Stomach smooth muscle (tissue), 2 donors: Measurements from ENCODE around the gene ESYT1.
A peak's percentile ranks its signal among the peaks of the same experiment; 100 is the strongest.

Experiments used
- H3K27ac ChIP-seq: one replicate; pipeline ENCODE4 v1.7.0; 2013; ENCODE audit warnings: mild to moderate bottlenecking, low read length, inconsistent platforms
- H3K27me3 ChIP-seq, 2 donors: one replicate each; pipeline ENCODE4 v1.7.0; 2013; ENCODE audit warnings: low read length in 2 of 2; ENCODE audit not compliant: insufficient read depth in 2 of 2, control insufficient read depth in 1 of 2
- H3K36me3 ChIP-seq, 2 donors: one replicate each; pipeline ENCODE4 v1.7.0; 2013; ENCODE audit warnings: low read length in 2 of 2; ENCODE audit not compliant: control insufficient read depth in 2 of 2, insufficient read depth in 2 of 2
- H3K4me1 ChIP-seq: one replicate; pipeline ENCODE4 v1.7.0; 2013; ENCODE audit warnings: low read length; ENCODE audit not compliant: control insufficient read depth, insufficient read depth
- H3K4me3 ChIP-seq, 2 donors: one replicate each; pipeline ENCODE4 v1.7.0; 2013; ENCODE audit warnings: low read length in 2 of 2
- H3K9ac ChIP-seq, 2 donors: one replicate each; pipeline ENCODE4 v1.7.0; 2013; ENCODE audit warnings: low read length in 2 of 2, mild to moderate bottlenecking in 1 of 2
- H3K9me3 ChIP-seq, 2 donors: one replicate each; pipeline ENCODE4 v1.7.0; 2013; ENCODE audit warnings: low read length in 2 of 2; ENCODE audit not compliant: control insufficient read depth in 2 of 2
- donor health status: healthy.
- donor health status: Pancreatic carcinoma.

Gene ESYT1

GRCh38 chr12:56189099-56189917 is 61.2 kb downstream of the ESYT1 start, which contains the start of gene SMARCC2:
TSS of gene SMARCC2 (minus strand) at chr12:56189483. CDS start at chr12:56189461, 22 bp downstream.
- Histone ChIP-seq H3K27me3 (no peaks in the 10 kb centered on the region), H3K9ac (peak within 1 kb of the TSS; percentile 86 to 91), H3K4me3 (peak within 1 kb of the TSS; percentile 90 to 91), H3K9me3 (no peaks in the 10 kb centered on the region), H3K36me3 (peaks cover 12 to 16% of the 10 kb centered on the region in 2 donors), H3K27ac (peak within 1 kb of the TSS; percentile 89), H3K4me1 (peaks cover 28% of the 10 kb centered on the region)

- Histone ChIP-seq H3K36me3 (peaks cover 5 to 8% of the 10 kb centered on the region in 2 donors), H3K9me3 (no peaks in the 10 kb centered on the region), H3K4me1 (peaks cover 28% of the 10 kb centered on the region), H3K4me3 (peak overlapping the region; percentile 90 to 91), H3K27ac (peak overlapping the region; percentile 89), H3K27me3 (no peaks in the 10 kb centered on the region), H3K9ac (peak overlapping the region; percentile 86 to 91)
Measured at GRCh38 chr12:56189918-56190694, 62.0 kb downstream of the ESYT1 start.

- peaks cover 28% of the 10 kb centered on the region for H3K4me1 ChIP-seq
- no peaks in the 10 kb centered on the region for H3K9me3 ChIP-seq
- peak overlapping the region; percentile 86 to 91 for H3K9ac ChIP-seq
Measured at GRCh38 chr12:56190695-56191155, 62.7 kb downstream of the ESYT1 start.

GRCh38 chr12:56192582-56192981 is 64.5 kb downstream of the ESYT1 start:
- Histone ChIP-seq H3K27me3 (no peaks in the 10 kb centered on the region), H3K36me3 (no peaks in the 10 kb centered on the region), H3K4me1 (peaks cover 24% of the 10 kb centered on the region), H3K27ac (no peak overlapping the region), H3K9me3 (no peaks in the 10 kb centered on the region), H3K9ac (no peak overlapping the region), H3K4me3 (no peak overlapping the region)

More at GRCh38 chr12:56190695-56191155, 62.7 kb downstream of the ESYT1 start:
- Histone ChIP-seq H3K4me3 (peak overlapping the region; percentile 90 to 91), H3K27ac (peak overlapping the region; percentile 89), H3K27me3 (no peaks in the 10 kb centered on the region), H3K36me3 (peaks cover 3 to 7% of the 10 kb centered on the region in 2 donors)

- H3K27ac ChIP-seq, result no peak overlapping the region
- peak overlapping the region in 1 of 2 donors; percentile 5 for H3K4me3 ChIP-seq
- H3K9ac ChIP-seq, result no peak overlapping the region
- H3K36me3 ChIP-seq, result no peaks in the 10 kb centered on the region
- no peaks in the 10 kb centered on the region for H3K27me3 ChIP-seq
- H3K4me1 ChIP-seq, result peaks cover 19% of the 10 kb centered on the region
- H3K9me3 ChIP-seq, result no peaks in the 10 kb centered on the region
Measured at GRCh38 chr12:56193025-56193578, 65.0 kb downstream of the ESYT1 start.
